Coronary artery (tissue), 2 donors: ENCODE data around the gene KRTAP5-5.
A peak's percentile ranks its signal among the peaks of the same experiment; 100 is the strongest.

Experiments
- DNase-seq: peaks from one replicate; pipeline ENCODE4 v3.0.0-alpha.2; 2017; ENCODE audit warnings: low spot score
- H3K27ac ChIP-seq, 2 donors: fragments of 200-600 bp; sonication (generic); one replicate each; pipeline ENCODE4 v1.5.1; 2016 to 2019
- H3K4me3 ChIP-seq: fragments of 200-600 bp; sonication (generic); 2 replicates; pipeline ENCODE4 v1.5.1; 2016; ENCODE audit warnings: mild to moderate bottlenecking, moderate library complexity
- CTCF ChIP-seq: fragments of 200-600 bp; sonication (generic); IDR thresholded peaks from one replicate; pipeline ENCODE4 v1.5.1; 2019; ENCODE audit warnings: antibody characterized with exemption

The KRTAP5-5 gene

GRCh38 chr11:1652442-1652770 lies 22.8 kb downstream of the KRTAP5-5 start:
- Histone ChIP-seq H3K27ac (no peak overlapping the region), H3K4me3 (no peak overlapping the region)
- no peak for DNase-seq
- no peak for TF ChIP-seq CTCF

GRCh38 chr11:1652771-1653540 lies 23.4 kb downstream of the KRTAP5-5 start:
- no peak overlapping the region for H3K4me3 ChIP-seq

GRCh38 chr11:1653541-1654387 lies 24.2 kb downstream of the KRTAP5-5 start:
- no peak for DNase-seq
- Histone ChIP-seq H3K4me3 (no peak overlapping the region), H3K27ac (no peak overlapping the region)
- no peak for TF ChIP-seq CTCF

More at GRCh38 chr11:1652771-1653540, 23.4 kb downstream of the KRTAP5-5 start:
- no peak overlapping the region for H3K27ac ChIP-seq
- no peak for DNase-seq
- peak; percentile 95 for TF ChIP-seq CTCF

GRCh38 chr11:1654388-1655167 lies 25.0 kb downstream of the KRTAP5-5 start:
- no peak overlapping the region for H3K27ac ChIP-seq
- TF ChIP-seq CTCF: no peak
- DNase-seq: no peak

GRCh38 chr11:1655168-1656060 lies 25.8 kb downstream of the KRTAP5-5 start:
- no peak overlapping the region for H3K27ac ChIP-seq
- no peak overlapping the region for H3K4me3 ChIP-seq
- no peak for TF ChIP-seq CTCF
- peak; percentile 50 for DNase-seq

More at GRCh38 chr11:1654388-1655167, 25.0 kb downstream of the KRTAP5-5 start:
- no peak overlapping the region for H3K4me3 ChIP-seq

GRCh38 chr11:1656061-1656441 lies 26.5 kb downstream of the KRTAP5-5 start:
- H3K27ac ChIP-seq: no peak overlapping the region
- no peak for DNase-seq
- TF ChIP-seq CTCF: no peak
- H3K4me3 ChIP-seq: no peak overlapping the region
